ENCODE results near the gene TMEM176B.

Gene TMEM176B

DNA sequence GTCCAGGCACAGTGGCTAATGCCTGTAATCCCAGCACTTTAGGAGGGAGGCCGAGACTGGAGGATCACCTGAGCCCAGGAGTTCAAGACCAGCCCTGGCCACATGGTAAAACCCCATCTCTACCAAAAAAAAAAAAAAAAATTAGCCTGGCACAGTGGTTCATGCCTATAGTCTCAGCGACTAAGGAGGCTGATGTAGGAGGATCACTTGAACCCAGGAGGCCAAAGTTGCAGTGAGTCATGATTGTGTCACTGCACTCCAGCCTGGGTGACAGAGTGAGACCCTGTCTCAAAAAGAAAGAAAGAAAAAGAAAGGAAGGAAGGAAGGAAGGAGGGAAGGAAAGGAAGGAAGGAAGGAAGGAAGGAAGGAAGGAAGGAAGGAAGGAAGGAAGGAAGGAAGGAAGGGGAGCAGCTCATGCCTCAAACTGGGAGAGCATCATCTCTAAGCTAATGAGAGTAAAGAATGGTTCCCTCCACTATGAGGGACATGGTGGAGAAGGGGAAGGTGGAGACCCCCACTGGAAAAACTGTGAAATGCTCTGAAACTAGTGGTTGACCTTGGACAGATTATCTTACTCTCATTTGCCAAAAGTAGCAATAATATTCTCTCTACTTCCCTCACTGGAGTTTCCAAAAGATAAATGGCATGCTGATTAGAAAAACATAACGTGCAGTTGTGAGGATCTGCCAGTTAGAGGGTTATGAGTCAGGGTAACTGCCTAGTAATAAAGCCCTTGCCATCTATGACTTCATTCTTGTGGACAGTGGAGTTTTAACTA, 46.1 kb downstream of the TMEM176B start:
- DNase-seq (ENCODE audit: low read depth): peak; percentile 67
- H3K4me3 ChIP-seq (ENCODE audit: control insufficient read depth, low read depth, low read length): no peak overlapping the region
- TF ChIP-seq, protein P1, sequence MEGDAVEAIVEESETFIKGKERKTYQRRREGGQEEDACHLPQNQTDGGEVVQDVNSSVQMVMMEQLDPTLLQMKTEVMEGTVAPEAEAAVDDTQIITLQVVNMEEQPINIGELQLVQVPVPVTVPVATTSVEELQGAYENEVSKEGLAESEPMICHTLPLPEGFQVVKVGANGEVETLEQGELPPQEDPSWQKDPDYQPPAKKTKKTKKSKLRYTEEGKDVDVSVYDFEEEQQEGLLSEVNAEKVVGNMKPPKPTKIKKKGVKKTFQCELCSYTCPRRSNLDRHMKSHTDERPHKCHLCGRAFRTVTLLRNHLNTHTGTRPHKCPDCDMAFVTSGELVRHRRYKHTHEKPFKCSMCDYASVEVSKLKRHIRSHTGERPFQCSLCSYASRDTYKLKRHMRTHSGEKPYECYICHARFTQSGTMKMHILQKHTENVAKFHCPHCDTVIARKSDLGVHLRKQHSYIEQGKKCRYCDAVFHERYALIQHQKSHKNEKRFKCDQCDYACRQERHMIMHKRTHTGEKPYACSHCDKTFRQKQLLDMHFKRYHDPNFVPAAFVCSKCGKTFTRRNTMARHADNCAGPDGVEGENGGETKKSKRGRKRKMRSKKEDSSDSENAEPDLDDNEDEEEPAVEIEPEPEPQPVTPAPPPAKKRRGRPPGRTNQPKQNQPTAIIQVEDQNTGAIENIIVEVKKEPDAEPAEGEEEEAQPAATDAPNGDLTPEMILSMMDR (conservative IDR thresholded peaks at IDR 0.05; ENCODE audit: control insufficient read depth, insufficient read depth, low read depth, low read length): peak; percentile 32

DNA sequence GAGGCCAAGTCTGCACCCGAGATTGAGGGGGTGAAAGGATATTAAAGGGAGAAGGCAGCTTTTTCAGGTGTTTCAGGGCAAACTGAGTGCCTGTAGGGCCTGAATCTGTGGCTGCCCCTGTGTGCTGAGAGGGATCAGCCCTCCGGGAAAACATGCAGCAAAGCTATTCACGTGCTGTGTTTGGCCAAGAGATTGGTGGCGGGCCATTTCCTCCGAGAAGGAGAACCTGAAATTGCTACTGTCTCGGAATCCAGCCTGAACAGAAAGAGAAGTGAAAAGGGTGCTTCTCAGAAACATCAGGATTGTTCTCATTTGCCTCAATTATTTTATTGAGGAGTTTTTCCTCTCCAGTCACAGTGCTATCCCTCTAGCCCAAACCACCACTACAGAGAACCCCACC, 46.9 kb downstream of the TMEM176B start:
- H3K4me3 ChIP-seq (ENCODE audit: control insufficient read depth, low read depth, low read length): no peak overlapping the region
- TF ChIP-seq, protein P1 (conservative IDR thresholded peaks at IDR 0.05; ENCODE audit: control insufficient read depth, insufficient read depth, low read depth, low read length): no peak
- DNase-seq (ENCODE audit: low read depth): no peak

DNA sequence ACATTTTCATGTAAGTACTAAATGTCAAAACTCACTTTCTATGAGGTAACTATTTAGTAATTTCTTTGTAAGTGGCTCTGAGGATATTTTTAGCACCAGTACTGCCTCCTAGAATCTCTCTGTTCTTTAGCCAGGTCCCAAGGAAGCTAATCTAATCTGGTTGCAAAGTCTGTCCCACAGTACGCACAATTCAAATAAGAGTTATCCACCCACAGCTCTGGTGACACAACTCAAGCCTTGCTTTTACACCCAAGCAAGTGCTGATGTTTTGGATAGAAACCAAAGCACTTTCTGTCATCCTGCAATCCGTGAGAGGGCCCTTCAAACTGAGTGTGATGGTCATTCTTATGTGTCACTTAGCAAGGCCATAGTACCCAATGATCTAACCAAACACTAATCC, 48.5 kb downstream of the TMEM176B start:
- H3K4me3 ChIP-seq (ENCODE audit: control insufficient read depth, low read depth, low read length): no peak overlapping the region
- DNase-seq (ENCODE audit: low read depth): no peak
- TF ChIP-seq, protein P1 (conservative IDR thresholded peaks at IDR 0.05; ENCODE audit: control insufficient read depth, insufficient read depth, low read depth, low read length): no peak

DNA sequence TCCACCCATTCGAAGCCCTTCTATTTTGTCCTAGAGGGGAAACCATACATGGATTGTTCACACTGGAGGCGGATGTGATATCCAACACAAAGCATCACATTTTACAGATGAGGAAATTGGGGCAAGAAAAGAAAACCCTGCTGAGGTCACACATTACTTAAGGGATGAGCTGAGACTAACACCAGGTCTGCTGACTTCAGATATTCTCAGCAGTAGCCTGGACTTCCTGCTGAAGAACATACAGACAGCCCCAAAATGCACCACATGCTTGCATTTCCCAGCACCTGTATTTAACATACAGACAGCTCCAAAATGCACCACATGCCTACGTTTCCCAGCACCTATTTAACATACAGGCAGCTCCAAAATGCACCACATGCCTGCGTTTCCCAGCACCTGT, 51.8 kb downstream of the TMEM176B start:
- TF ChIP-seq, protein P1 (conservative IDR thresholded peaks at IDR 0.05; ENCODE audit: control insufficient read depth, insufficient read depth, low read depth, low read length): no peak
- no peak for DNase-seq (ENCODE audit: low read depth)
- no peak overlapping the region for H3K4me3 ChIP-seq (ENCODE audit: control insufficient read depth, low read depth, low read length)

DNA sequence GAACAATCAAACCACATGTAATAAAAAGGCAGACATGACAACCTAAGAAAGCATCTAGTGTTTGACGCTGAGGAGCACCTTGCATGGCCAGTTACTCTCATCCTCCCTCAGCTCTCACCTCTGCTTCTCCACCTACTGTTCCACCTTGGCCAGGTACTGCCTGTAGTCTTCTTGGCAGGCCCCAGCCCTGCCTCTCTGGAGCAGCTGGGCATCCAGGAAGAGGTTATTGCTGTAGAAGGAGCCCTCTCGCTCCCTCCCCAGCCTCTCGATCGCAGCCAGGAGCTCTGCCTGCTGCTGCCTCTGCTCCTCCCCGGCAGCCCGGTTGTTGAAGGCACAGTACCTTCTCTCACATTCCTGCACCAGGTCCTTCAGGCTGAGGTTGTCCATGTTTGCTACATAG, 53.2 kb downstream of the TMEM176B start:
- no peak for DNase-seq (ENCODE audit: low read depth)
- H3K4me3 ChIP-seq (ENCODE audit: control insufficient read depth, low read depth, low read length): no peak overlapping the region
- TF ChIP-seq, protein P1 (conservative IDR thresholded peaks at IDR 0.05; ENCODE audit: control insufficient read depth, insufficient read depth, low read depth, low read length): no peak

DNA sequence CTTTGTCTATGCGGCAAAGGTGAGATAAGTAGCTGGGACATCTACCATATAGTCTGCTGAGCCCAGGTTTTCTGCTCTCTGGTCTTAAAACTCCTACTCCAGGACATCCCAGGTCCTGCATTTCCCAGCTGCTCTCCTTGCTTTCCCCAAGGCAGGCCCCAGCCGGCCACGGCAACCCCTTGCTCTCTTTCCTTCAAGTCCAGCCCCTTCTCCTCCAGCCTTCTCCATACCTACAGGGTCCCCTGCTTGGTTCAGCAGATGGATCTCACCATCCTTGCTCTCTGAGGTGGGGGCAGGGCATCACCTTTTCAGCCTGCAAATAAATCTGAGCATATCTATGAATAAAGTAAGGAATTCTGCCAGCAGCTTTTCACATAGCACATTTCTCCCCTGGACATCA, 54.3 kb downstream of the TMEM176B start:
- TF ChIP-seq, protein P1 (conservative IDR thresholded peaks at IDR 0.05; ENCODE audit: control insufficient read depth, insufficient read depth, low read depth, low read length): no peak
- H3K4me3 ChIP-seq (ENCODE audit: control insufficient read depth, low read depth, low read length): no peak overlapping the region
- DNase-seq (ENCODE audit: low read depth): no peak

All from fibroblast of mammary gland (primary cell).